ENCODE measurements around the gene IPO5.

GRCh38 chr13:97905517-97905916 lies 48.0 kb upstream of the IPO5 start:
- TF ChIP-seq, protein P1, sequence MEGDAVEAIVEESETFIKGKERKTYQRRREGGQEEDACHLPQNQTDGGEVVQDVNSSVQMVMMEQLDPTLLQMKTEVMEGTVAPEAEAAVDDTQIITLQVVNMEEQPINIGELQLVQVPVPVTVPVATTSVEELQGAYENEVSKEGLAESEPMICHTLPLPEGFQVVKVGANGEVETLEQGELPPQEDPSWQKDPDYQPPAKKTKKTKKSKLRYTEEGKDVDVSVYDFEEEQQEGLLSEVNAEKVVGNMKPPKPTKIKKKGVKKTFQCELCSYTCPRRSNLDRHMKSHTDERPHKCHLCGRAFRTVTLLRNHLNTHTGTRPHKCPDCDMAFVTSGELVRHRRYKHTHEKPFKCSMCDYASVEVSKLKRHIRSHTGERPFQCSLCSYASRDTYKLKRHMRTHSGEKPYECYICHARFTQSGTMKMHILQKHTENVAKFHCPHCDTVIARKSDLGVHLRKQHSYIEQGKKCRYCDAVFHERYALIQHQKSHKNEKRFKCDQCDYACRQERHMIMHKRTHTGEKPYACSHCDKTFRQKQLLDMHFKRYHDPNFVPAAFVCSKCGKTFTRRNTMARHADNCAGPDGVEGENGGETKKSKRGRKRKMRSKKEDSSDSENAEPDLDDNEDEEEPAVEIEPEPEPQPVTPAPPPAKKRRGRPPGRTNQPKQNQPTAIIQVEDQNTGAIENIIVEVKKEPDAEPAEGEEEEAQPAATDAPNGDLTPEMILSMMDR (optimal IDR thresholded peaks at IDR 0.05 in 1 of 3, IDR thresholded peaks at IDR 0.05 in 1 of 3, conservative IDR thresholded peaks at IDR 0.05 in 1 of 3; ENCODE audit: extremely low read depth in 1 of 3, insufficient read depth in 2 of 3, low read length in 3 of 3) = no peak
- TF ChIP-seq EZH2 (IDR thresholded peaks at IDR 0.05; ENCODE audit: low read length) = no peak

Measured in keratinocyte (primary cell).